ENCODE data around the gene CST3. TPM values are rescaled to one million over a fixed set of nuclear protein-coding genes. Genes with fewer than 3 reads are reported as not detected.
"Not testable (repeated sequence)": the region's sequence is repeated elsewhere in the genome, so short reads cannot be mapped to it uniquely, and the experiment has no call there.

CST3 gene
- total and polyA plus RNA-seq, 4 donors, result 238 to 780 (median 641) TPM

- ATAC-seq (ENCODE audit: insufficient read depth, low FRiP score) (no peak), DNase-seq (no peak)
- peaks cover 0 to 27% (median 4%) of the 10 kb centered on the region in 4 donors for H3K36me3 ChIP-seq (ENCODE audit: control insufficient read depth in 4 of 4, insufficient read depth in 4 of 4, low read length in 4 of 4)
- H3K27ac ChIP-seq (ENCODE audit: low read depth in 1 of 2, low read length in 1 of 2), result peak overlapping the region; percentile 93 to 97
- WGBS, 2 donors, result 26 to 58% methylated on average over 3 to 4 of the region's 4 CpGs
- no peaks in the 10 kb centered on the region for H3K9me3 ChIP-seq (ENCODE audit: control insufficient read depth in 4 of 4, insufficient read depth in 3 of 4, low read length in 3 of 4)
- H3K27me3 ChIP-seq (ENCODE audit: control insufficient read depth in 3 of 3, insufficient read depth in 3 of 3, low read length in 2 of 3), result no peaks in the 10 kb centered on the region
- TF ChIP-seq CTCF (IDR thresholded peaks at IDR 0.05; ENCODE audit: control extremely low read depth, extremely low read depth), result no peak
- H3K4me1 ChIP-seq (ENCODE audit: control insufficient read depth in 5 of 5, insufficient read depth in 5 of 5, low read length in 5 of 5), result peaks cover 0 to 17% (median 10%) of the 10 kb centered on the region in 5 donors
- H3K9ac ChIP-seq (ENCODE audit: insufficient read depth in 1 of 2, low read length in 2 of 2), result peak overlapping the region in 1 of 2 donors; percentile 29
- H3K4me3 ChIP-seq, result peak overlapping the region; percentile 96
These were observed 860 bp downstream of the CST3 start for GRCh38 chr20:23636908-23637281.

GRCh38 chr20:23636182-23636907 is 1.4 kb downstream of the CST3 start:
- H3K27ac ChIP-seq (ENCODE audit: low read depth in 1 of 2, low read length in 1 of 2), result peak overlapping the region in 1 of 2 donors; percentile 29
- H3K9ac ChIP-seq (ENCODE audit: insufficient read depth in 1 of 2, low read length in 2 of 2), result no peak overlapping the region
- WGBS, 2 donors, result 87 to 90% methylated on average over 19 of the region's 19 CpGs
- ATAC-seq (ENCODE audit: insufficient read depth, low FRiP score) (no peak), DNase-seq (no peak)
- H3K27me3 ChIP-seq (ENCODE audit: control insufficient read depth in 3 of 3, insufficient read depth in 3 of 3, low read length in 2 of 3), result no peaks in the 10 kb centered on the region
- no peak for TF ChIP-seq CTCF (IDR thresholded peaks at IDR 0.05; ENCODE audit: control extremely low read depth, extremely low read depth)
- H3K9me3 ChIP-seq (ENCODE audit: control insufficient read depth in 4 of 4, insufficient read depth in 3 of 4, low read length in 3 of 4), result no peaks in the 10 kb centered on the region
- no peak overlapping the region for H3K4me3 ChIP-seq
- H3K36me3 ChIP-seq (ENCODE audit: control insufficient read depth in 4 of 4, insufficient read depth in 4 of 4, low read length in 4 of 4), result peaks cover 0 to 28% (median 4%) of the 10 kb centered on the region in 4 donors
- peaks cover 0 to 17% (median 10%) of the 10 kb centered on the region in 5 donors for H3K4me1 ChIP-seq (ENCODE audit: control insufficient read depth in 5 of 5, insufficient read depth in 5 of 5, low read length in 5 of 5)

GRCh38 chr20:23635768-23636090 is 2.0 kb downstream of the CST3 start:
- H3K4me3 ChIP-seq; ATAC-seq (ENCODE audit: insufficient read depth, low FRiP score); H3K27me3 ChIP-seq (ENCODE audit: control insufficient read depth in 3 of 3, insufficient read depth in 3 of 3, low read length in 2 of 3); DNase-seq; H3K9me3 ChIP-seq (ENCODE audit: control insufficient read depth in 4 of 4, insufficient read depth in 3 of 4, low read length in 3 of 4); H3K9ac ChIP-seq (ENCODE audit: insufficient read depth in 1 of 2, low read length in 2 of 2): not testable (repeated sequence)
- peaks cover 0 to 17% (median 10%) of the 10 kb centered on the region in 5 donors for H3K4me1 ChIP-seq (ENCODE audit: control insufficient read depth in 5 of 5, insufficient read depth in 5 of 5, low read length in 5 of 5)
- WGBS, 2 donors, result 81 to 82% methylated on average over 1 of the region's 2 CpGs
- peak overlapping the region in 1 of 2 donors; percentile 29 for H3K27ac ChIP-seq (ENCODE audit: low read depth in 1 of 2, low read length in 1 of 2)
- peaks cover 0 to 28% (median 4%) of the 10 kb centered on the region in 4 donors for H3K36me3 ChIP-seq (ENCODE audit: control insufficient read depth in 4 of 4, insufficient read depth in 4 of 4, low read length in 4 of 4)

GRCh38 chr20:23634985-23635767 is 2.6 kb downstream of the CST3 start:
- no peak for TF ChIP-seq CTCF (IDR thresholded peaks at IDR 0.05; ENCODE audit: control extremely low read depth, extremely low read depth)
- peaks cover 0 to 17% (median 10%) of the 10 kb centered on the region in 5 donors for H3K4me1 ChIP-seq (ENCODE audit: control insufficient read depth in 5 of 5, insufficient read depth in 5 of 5, low read length in 5 of 5)
- H3K9ac ChIP-seq (ENCODE audit: insufficient read depth in 1 of 2, low read length in 2 of 2), result no peak overlapping the region
- H3K36me3 ChIP-seq (ENCODE audit: control insufficient read depth in 4 of 4, insufficient read depth in 4 of 4, low read length in 4 of 4), result peaks cover 0 to 28% (median 4%) of the 10 kb centered on the region in 4 donors
- WGBS, 2 donors, result 73 to 78% methylated on average over 12 of the region's 12 CpGs
- no peaks in the 10 kb centered on the region for H3K9me3 ChIP-seq (ENCODE audit: control insufficient read depth in 4 of 4, insufficient read depth in 3 of 4, low read length in 3 of 4)
- no peak overlapping the region for H3K4me3 ChIP-seq
- H3K27ac ChIP-seq (ENCODE audit: low read depth in 1 of 2, low read length in 1 of 2), result peak overlapping the region in 1 of 2 donors; percentile 32
- no peaks in the 10 kb centered on the region for H3K27me3 ChIP-seq (ENCODE audit: control insufficient read depth in 3 of 3, insufficient read depth in 3 of 3, low read length in 2 of 3)
- DNase-seq (no peak), ATAC-seq (ENCODE audit: insufficient read depth, low FRiP score) (no peak)

All from lung (tissue), 12 donors.